D721Med (cell line): ENCODE measurements around the gene PIK3R2.
"Not testable (repeated sequence)": the region's sequence is repeated elsewhere in the genome, so short reads cannot be mapped to it uniquely, and the experiment has no call there.

Experiments used
- DNase-seq: peaks from one replicate; pipeline ENCODE4 v3.0.0; 2011; ENCODE audit warnings: low spot score; ENCODE audit not compliant: insufficient read length
- FAIRE-seq: peaks from 2 replicates; lab custom pipeline; 2011; peaks lifted over from hg19 to GRCh38; lab: Jason Lieb, UNC
- CTCF ChIP-seq: IDR thresholded peaks from 2 replicates; pipeline ENCODE4 v1.5.1; 2012; ENCODE audit warnings: mild to moderate bottlenecking, control low read depth; ENCODE audit not compliant: insufficient read depth; ENCODE audit errors: missing control alignments

Gene PIK3R2

GRCh38 chr19:18203408-18203862, 50.5 kb downstream of the PIK3R2 start:
- DNase-seq: no peak
- no peak for FAIRE-seq

GRCh38 chr19:18203863-18204393, 51.0 kb downstream of the PIK3R2 start, which contains the start of gene RAB3A:
RAB3A (minus strand) TSS chr19:18204042; CDS start chr19:18202740, 1,302 bp downstream.
- TF ChIP-seq CTCF: no peak
- FAIRE-seq (no peak), DNase-seq (peak; percentile 89)

More at GRCh38 chr19:18203408-18203862, 50.5 kb downstream of the PIK3R2 start:
- no peak for TF ChIP-seq CTCF

GRCh38 chr19:18204394-18205199, 51.6 kb downstream of the PIK3R2 start:
- no peak for FAIRE-seq
- TF ChIP-seq CTCF: no peak
- DNase-seq: no peak

- TF ChIP-seq CTCF: no peak
- FAIRE-seq: no peak
- DNase-seq: no peak
Observed at GRCh38 chr19:18205200-18205892, 52.4 kb downstream of the PIK3R2 start.

- FAIRE-seq: no peak
- no peak for DNase-seq
- no peak for TF ChIP-seq CTCF
Observed at GRCh38 chr19:18206018-18206417, 53.1 kb downstream of the PIK3R2 start.

- DNase-seq: peak; percentile 26
- peak; percentile 41 for TF ChIP-seq CTCF
- FAIRE-seq: no peak
Observed at GRCh38 chr19:18208098-18208951, 55.4 kb downstream of the PIK3R2 start.

- not testable (repeated sequence) for FAIRE-seq
Observed at GRCh38 chr19:18209912-18210311, 56.9 kb downstream of the PIK3R2 start.

More at GRCh38 chr19:18209912-18210311, 56.9 kb downstream of the PIK3R2 start:
- not testable (repeated sequence) for DNase-seq
